GM20431 (cell line): Measurements from ENCODE around the gene KAT6B.

Experiments used
- in situ Hi-C: fragments of 300-500 bp; cut with MseI, MboI; formaldehyde crosslinking; loops from one replicate; pipeline ENCODE4 v1.15.0; 2020; ENCODE audit warnings: low sequenced_read_pairs; ENCODE audit not compliant: unreplicated experiment

KAT6B gene

DNA sequence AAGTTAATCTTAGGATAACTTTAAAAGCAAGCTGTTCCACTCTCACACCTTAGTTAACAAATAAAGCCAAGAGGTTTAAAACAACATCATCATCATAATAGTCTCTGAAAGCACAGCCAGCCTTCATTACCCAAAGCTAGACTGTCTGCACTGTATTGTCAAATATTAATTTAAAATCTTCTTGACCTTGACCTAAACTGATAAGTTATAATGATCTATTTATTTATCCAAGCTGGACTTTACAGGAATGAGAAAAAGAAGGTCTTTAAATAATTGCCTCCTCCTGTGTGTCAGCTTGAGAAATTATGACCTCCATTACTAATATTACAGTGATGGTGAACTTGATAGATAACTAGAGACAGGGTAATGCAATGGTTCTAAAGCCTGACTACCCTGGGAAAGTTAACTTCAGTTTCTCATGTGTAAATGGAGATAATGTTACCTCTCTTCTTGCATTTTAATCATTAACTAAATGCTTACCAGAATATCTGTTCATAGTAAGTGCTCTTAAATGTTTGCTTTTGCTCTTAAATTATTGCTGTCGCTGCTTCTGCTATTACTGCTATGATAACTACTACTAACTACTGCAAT, 111.0 kb downstream of the KAT6B start:
- in situ Hi-C loops = no loop called here

GRCh38 chr10:74944205-74944604, 117.8 kb downstream of the KAT6B start:
- in situ Hi-C loops = no loop called here

DNA sequence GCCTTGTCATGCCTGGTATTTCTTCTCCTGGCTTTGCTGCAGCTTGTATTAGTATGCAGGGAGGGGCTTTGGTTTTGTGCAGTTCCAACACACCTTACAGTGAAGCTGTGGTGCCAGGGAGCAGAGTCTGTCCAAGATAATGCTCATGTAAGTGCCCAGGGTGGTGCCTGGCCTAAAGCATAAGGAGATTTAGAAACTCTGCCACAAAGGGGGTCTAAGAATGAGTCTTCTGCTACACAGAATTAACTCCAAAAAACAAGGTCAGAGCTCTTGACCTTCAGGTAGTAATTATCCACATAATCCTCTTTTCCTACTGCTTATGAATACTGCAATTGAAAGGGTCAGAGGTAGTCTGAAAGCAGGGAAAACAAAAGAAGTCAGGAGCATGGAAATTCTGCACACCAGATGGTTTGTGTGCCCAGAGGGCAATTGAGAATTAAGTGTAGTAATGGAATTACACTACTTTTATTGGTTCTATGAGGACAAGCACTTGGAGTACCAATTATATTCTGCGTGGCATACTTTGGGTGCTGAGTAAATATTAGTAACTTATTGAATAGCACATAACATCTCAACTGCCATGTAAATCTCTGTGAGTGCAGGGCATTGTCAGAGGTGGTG, 121.5 kb downstream of the KAT6B start:
- in situ Hi-C loops = no loop called here

- in situ Hi-C loops = no loop called here
These were observed 122.8 kb downstream of the KAT6B start for GRCh38 chr10:74949034-74949832.

DNA sequence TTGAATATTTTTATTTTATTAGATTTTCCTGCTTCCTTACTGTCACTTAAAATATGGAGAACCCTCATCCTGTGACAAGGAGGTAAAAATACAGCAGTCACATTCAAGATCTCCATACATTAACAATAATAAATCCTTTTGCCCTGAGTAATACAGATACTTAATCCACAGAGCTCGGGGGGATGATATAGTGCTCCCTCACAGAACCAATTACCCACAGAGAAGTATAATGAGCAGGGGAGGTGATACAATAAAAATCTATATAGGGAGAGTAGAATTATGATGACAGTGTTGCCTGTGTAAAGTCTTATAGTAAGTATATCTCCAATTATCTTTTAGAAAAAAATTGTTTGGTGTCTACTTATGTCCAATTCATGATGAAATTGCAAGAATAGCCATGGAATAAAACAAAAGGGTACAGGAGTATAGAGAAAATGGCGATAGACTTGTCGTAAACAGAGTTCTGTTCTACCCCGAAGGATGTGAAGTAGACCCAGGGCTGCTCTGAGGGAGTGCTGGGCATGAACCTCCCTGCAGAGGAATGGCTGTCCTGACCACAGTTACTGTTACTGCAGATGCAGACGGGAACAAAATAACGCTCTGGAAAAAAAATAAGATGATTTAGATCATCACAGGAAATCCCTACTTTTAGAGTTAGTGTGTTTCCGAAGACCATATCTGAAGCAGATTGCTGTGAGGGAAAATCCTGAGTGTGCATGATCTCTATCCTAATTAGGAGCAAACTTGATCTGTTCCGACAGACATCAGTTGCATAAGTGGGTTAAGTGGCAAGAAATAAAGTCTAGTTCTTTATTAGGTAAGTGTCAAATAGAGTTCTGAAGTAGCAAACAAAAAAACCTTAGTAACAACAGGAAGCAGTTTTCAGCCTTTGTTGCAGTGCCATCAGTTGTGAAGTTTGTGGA, 123.7 kb downstream of the KAT6B start:
- in situ Hi-C loops = no loop called here

DNA sequence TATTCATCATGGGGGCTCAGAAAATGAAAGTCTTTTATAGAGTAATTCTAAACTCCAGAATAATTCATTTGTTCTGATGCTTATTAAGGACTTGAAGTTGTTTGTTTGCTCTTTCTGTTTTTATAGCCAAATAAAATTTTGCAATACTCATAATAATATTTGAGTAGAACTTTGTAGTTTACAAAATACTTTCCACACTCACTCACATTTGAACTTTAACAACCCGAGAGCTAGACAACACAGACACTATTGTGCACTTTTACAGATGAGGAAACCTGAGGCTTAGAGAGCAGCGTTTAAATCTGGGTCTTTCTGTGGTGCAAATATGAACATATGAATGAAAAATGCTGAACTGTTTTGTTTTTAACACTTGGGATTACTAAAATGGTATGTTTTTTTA, 126.8 kb downstream of the KAT6B start:
- in situ Hi-C loops = no loop called here

GRCh38 chr10:74955796-74956195, 129.4 kb downstream of the KAT6B start:
- in situ Hi-C loops = no loop called here

DNA sequence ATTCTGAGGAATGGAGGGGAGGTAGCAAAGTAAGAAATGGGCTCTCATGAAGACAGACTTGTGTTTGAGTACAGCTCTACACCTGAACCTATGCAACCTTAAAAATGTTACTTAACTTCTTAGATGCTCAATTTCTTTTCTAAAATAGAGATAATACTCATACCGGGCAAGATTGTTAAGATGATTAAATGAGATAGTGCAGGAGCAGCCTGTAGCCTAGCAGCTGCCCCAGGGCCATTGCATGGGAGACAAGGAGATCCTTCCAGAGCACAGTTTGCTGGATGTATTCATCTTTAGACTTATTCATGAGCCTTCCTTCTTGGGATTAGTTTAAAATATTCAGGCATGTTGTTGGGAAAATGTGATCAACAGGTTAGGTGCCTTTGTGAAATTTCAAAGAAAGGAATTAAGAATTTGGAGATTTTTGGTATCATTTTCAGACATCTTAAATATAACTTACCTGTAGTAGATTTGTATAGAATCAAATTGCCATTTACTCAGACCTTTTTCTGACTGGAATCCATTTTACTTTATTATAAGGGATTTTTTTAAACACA, 130.2 kb downstream of the KAT6B start:
- in situ Hi-C loops = no loop called here

DNA sequence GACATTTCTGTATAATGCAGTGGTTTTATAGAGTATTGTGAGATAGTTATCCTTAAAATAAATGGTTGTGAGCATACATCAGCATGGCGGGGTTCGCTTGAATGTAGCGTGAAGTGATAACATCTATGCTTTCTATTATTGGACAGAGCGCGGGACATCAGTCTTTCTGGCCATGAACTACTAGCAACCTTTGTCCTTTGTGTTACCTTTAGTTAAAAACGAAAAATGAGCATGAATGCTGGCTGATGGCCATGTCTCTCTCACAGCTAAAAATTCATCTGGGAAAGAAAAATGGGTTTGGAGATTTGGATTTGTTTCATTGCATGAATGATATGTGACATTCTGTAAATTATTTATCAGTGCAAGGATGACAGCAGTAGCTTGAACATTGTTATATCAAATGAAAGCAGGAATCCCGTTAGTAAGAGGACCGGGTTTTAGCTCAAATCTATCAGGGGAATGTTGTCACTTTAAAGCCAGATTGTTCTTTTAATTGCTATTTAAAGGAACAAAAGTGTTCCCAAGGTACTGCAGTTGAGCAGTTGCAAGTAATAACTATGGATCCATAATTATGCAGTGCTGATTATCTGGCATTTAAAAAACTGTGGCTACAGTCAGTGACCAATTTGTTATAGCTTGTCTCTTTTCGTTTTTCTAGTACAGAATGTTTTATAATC, 131.0 kb downstream of the KAT6B start:
- in situ Hi-C loops = no loop called here

GRCh38 chr10:74958316-74958715, 131.9 kb downstream of the KAT6B start:
- in situ Hi-C loops = no loop called here

DNA sequence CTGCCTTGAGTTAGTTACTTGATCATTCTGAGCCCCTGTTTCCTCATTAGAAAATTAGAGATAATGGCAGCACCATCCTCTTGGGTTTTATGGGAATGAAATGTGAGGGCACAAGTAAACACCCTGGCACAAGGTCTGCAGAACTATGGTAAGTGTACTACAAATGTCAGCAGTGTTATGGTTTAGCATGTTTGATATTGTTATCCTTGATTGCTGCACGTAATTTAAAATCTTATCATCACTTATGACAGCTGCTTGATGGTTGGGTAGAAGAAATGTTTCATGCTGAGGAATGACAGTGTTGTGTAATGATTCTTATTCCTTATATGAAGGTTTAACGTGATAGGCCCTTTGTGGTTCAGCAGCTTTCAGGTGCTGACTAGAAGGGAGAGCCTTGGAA, 134.3 kb downstream of the KAT6B start:
- in situ Hi-C loops = no loop called here

DNA sequence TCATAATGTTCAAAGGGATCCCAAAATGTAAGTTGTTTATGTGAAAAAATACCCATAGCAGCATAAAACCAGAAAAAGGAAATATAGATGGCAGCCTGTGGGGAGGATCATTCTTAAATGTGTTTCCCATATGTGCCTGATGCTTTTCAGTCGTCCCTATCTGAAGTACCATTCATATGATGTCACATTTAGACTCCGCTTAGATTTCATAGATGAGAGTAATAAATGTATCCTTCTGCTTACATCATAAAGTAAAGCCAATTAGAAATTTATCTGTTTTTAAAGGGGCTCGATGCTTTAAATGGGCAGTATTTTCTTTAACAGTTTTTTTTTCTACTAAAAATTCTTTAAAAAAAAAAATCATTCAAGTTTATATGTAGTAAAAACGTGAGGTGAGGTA, 136.1 kb downstream of the KAT6B start:
- in situ Hi-C loops = no loop called here

GRCh38 chr10:74963549-74963948, 137.1 kb downstream of the KAT6B start:
- in situ Hi-C loops = no loop called here

GRCh38 chr10:74967911-74968666, 141.7 kb downstream of the KAT6B start:
- in situ Hi-C loops = no loop called here

- in situ Hi-C loops = no loop called here
These were observed 142.3 kb downstream of the KAT6B start for GRCh38 chr10:74968667-74969061.

- in situ Hi-C loops = no loop called here
These were observed 142.7 kb downstream of the KAT6B start for GRCh38 chr10:74969093-74969492.

GRCh38 chr10:74969530-74969929, 143.1 kb downstream of the KAT6B start:
- in situ Hi-C loops = no loop called here

- in situ Hi-C loops = no loop called here
These were observed 147.5 kb downstream of the KAT6B start for GRCh38 chr10:74973741-74974392.
